ENCODE results near the gene EZH1.
A peak's percentile ranks its signal among the peaks of the same experiment; 100 is the strongest.

GRCh38 chr17:42773290-42774035 lies 28.6 kb upstream of the EZH1 start, which contains the start of gene VPS25:
- peak in 3 of 6 experiments; percentile 4 to 16 (median 10) for TF ChIP-seq CTCF (IDR thresholded peaks at IDR 0.05)
- peak in 2 of 4 donors; percentile 37 to 63 for TF ChIP-seq POLR2A (IDR thresholded peaks at IDR 0.05)
